HG03108 (cell line): ENCODE measurements around the gene MED12L.

Experiments
- ATAC-seq: cut with Tn5 transposase; IDR thresholded peaks from one replicate; pipeline ENCODE4 v1.9.1; 2021; ENCODE audit warnings: moderate library complexity; ENCODE audit not compliant: unreplicated experiment

Gene MED12L

GRCh38 chr3:151440940-151441339 is 355.5 kb downstream of the MED12L start:
- ATAC-seq, result no peak

- no peak for ATAC-seq
Observed at GRCh38 chr3:151443583-151443982, 358.1 kb downstream of the MED12L start.

- ATAC-seq, result no peak
Observed at GRCh38 chr3:151445273-151446001, 360.0 kb downstream of the MED12L start.

- ATAC-seq, result no peak
Observed at GRCh38 chr3:151446002-151446340, 360.5 kb downstream of the MED12L start.

- ATAC-seq, result no peak
Observed at GRCh38 chr3:151452368-151452767, 366.9 kb downstream of the MED12L start.

- no peak for ATAC-seq
Observed at GRCh38 chr3:151452841-151453240, 367.4 kb downstream of the MED12L start.

- ATAC-seq, result no peak
Observed at GRCh38 chr3:151456065-151456464, 370.6 kb downstream of the MED12L start.

- ATAC-seq, result no peak
Observed at GRCh38 chr3:151459358-151459757, 373.9 kb downstream of the MED12L start.

- no peak for ATAC-seq
Observed at GRCh38 chr3:151460228-151460627, 374.8 kb downstream of the MED12L start.

GRCh38 chr3:151460774-151461450 is 375.4 kb downstream of the MED12L start, which contains the start of gene IGSF10:
TSS of gene IGSF10 (minus strand) at chr3:151461061. CDS start at chr3:151458709, 2,352 bp downstream.
- ATAC-seq, result no peak

- ATAC-seq, result no peak
Observed at GRCh38 chr3:151462278-151462780, 376.9 kb downstream of the MED12L start.

- no peak for ATAC-seq
Observed at GRCh38 chr3:151462991-151463390, 377.5 kb downstream of the MED12L start.

GRCh38 chr3:151467069-151467468 is 381.6 kb downstream of the MED12L start:
- no peak for ATAC-seq

GRCh38 chr3:151468284-151468917 is 382.9 kb downstream of the MED12L start:
- no peak for ATAC-seq

GRCh38 chr3:151476344-151477018 is 391.0 kb downstream of the MED12L start:
- ATAC-seq, result no peak

- no peak for ATAC-seq
Observed at GRCh38 chr3:151477591-151478334, 392.3 kb downstream of the MED12L start.

- ATAC-seq, result no peak
Observed at GRCh38 chr3:151478335-151478697, 392.9 kb downstream of the MED12L start.

GRCh38 chr3:151479452-151479851 is 394.0 kb downstream of the MED12L start:
- no peak for ATAC-seq

- no peak for ATAC-seq
Observed at GRCh38 chr3:151480492-151480891, 395.0 kb downstream of the MED12L start.

GRCh38 chr3:151483488-151483887 is 398.0 kb downstream of the MED12L start:
- ATAC-seq, result no peak
